K562 (cell line): ENCODE data around the gene PRTFDC1. TPM values are rescaled to one million over a fixed set of nuclear protein-coding genes. Genes with fewer than 3 reads are reported as not detected.

Source experiments
- HNRNPK ChIP-seq: fragments of 200-400 bp; formaldehyde crosslinking; IDR thresholded peaks from one replicate; pipeline ENCODE4 v1.6.1; 2018; ENCODE audit warnings: mild to moderate bottlenecking, low read depth, low read length; ENCODE audit not compliant: poor library complexity, severe bottlenecking
- MEF2A ChIP-seq: IDR thresholded peaks from 2 replicates; pipeline ENCODE4 v1.6.1; 2011; ENCODE audit warnings: low read depth, mild to moderate bottlenecking, low read length, moderate library complexity; ENCODE audit not compliant: control insufficient read depth
- REST ChIP-seq, 2 experiments: fragments of 450-650 bp; formaldehyde crosslinking in 1 of 2; IDR thresholded peaks; 2 replicates each; pipeline versions ENCODE4 v1.4.0 to v1.6.1; 2014 to 2020; ENCODE audit warnings: mild to moderate bottlenecking in 2 of 2, borderline replicate concordance in 1 of 2, low read depth in 1 of 2
- polyA plus RNA-seq, 8 experiments: library from polyadenylated mRNA; depleted of rRNA in 4 of 8; stranded (reverse) in 5 of 8; unstranded in 3 of 8; fragments of >200 nt; fragmentation: Nextera tagmentation in 2 of 8; fragmentation: Illumina TruSeq in 1 of 8; extraction: Ambion mirVana in 2 of 8; extraction: Trizol in 1 of 8; gene quantifications; 2 replicates each; pipeline versions ENCODE4 v1.2.1 to v1.2.3, GENCODE V29; 2011 to 2014; ENCODE audit warnings: inconsistent platforms in 1 of 8, missing spikeins in 1 of 8
- total RNA-seq, 7 experiments: library from RNA; depleted of rRNA in 6 of 7; stranded (reverse); fragments of >200 nt in 6 of 7; fragmentation: Illumina TruSeq in 2 of 7; extraction: Trizol in 2 of 7; gene quantifications; 2 replicates each; pipeline versions ENCODE4 v1.2.1 to v1.2.3, GENCODE V29; 2011 to 2021; ENCODE audit warnings: low replicate concordance in 1 of 7

PRTFDC1 gene
- total and polyA plus RNA-seq, 9 of the 15 experiments (the other 6 are each of a cell fraction or from before 2014, with no cell fraction given) = 7.0 to 27.6 (median 10.0) TPM

GRCh38 chr10:24930427-24930826, 22.0 kb downstream of the PRTFDC1 start (continued):
- TF ChIP-seq REST (IDR thresholded peaks at IDR 0.05; ENCODE audit: borderline replicate concordance) (peak; percentile 21; the same call in 1 of the 2 replicates), REST (CRISPR knock-in tag; IDR thresholded peaks at IDR 0.05; ENCODE audit: low read depth) (no peak), HNRNPK (no peak), MEF2A (peak; percentile 41; the same call in 1 of the 2 replicates)
